Left kidney (tissue), 2 donors: Measurements from ENCODE around the gene HEPHL1. TPM values are rescaled to one million over a fixed set of nuclear protein-coding genes. Genes with fewer than 3 reads are reported as not detected.

ENCODE experiments used
- DNase-seq: peaks from one replicate; pipeline ENCODE4 v3.0.0-alpha.2; 2013
- polyA plus RNA-seq: library from polyadenylated mRNA; unstranded; fragments of 120-200 nt; gene quantifications from one replicate; pipeline ENCODE4 v1.2.1, GENCODE V29; 2013; ENCODE audit not compliant: insufficient read length

HEPHL1 gene
- polyA plus RNA-seq, 1 donor = 0.33 TPM

DNA sequence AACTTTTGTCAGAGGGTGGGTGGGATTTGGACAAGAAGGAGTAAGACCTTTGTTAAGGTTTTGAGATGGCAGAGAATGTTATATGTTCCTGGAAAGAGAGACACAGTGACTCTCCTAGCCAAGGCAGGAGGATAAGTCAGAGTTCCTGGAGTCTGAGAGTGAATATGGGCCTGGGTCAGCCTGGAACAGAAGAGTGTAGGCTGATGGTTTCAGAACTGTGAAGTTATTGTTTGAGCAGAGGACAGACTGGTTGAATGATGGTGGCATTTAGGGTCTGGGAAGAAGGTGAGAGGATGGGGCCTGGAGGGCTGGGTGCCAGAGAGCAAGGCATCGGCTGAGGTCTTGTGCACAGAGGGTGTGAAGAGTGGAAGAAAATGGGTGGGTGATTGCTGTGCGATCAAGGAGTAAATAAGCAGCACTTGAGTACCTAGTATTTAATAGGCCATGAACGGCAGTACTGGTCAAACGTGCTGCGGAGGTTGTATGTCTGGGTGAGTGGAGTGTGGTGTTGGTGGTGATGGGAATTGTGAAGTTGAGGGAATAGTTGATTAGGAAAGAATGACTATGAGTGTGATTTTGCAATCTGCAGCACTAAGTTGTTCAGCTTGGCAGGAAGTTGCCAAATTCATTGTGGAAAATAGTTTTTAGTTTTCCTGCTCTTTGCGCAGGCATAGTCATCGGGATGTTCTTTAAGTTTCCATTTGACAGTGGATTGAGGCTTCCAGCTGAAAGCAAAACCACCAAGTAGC, 109.3 kb downstream of the HEPHL1 start:
- no peak for DNase-seq

- no peak for DNase-seq
These were observed 110.0 kb downstream of the HEPHL1 start for GRCh38 chr11:94131047-94131717.

GRCh38 chr11:94131718-94132115, 110.6 kb downstream of the HEPHL1 start:
- DNase-seq = no peak

- DNase-seq = no peak
These were observed 111.0 kb downstream of the HEPHL1 start for GRCh38 chr11:94132152-94132558.

DNA sequence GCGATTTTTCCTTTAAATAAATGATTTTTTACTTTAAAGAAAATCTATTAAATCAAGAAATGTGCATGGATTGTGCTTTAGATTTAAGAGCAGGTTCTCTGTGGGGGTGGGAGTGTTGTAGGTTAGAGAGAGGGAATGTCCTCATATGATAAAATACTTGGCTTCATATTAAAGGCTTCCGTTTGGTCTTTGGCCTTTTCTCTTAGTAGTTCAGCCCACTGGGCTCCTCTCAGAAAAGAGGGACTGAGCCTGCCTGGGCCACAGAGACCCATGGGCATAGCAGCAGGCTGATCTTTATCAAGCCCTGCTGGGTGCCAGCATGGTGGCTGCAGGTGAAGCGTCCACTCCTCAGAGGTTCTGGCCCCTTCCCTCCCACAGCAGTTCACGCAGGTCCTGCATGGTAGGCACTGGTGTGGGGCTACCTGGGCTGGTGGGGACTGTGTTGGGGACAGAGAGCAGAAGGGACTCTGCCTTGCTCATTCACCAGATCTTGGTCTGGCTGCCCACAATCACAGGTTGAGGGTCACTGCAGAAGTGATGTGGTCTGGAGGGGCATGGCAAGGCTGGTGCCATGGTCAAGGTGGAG, 111.8 kb downstream of the HEPHL1 start:
- DNase-seq = no peak

- no peak for DNase-seq
These were observed 112.6 kb downstream of the HEPHL1 start for GRCh38 chr11:94133752-94134151.

DNA sequence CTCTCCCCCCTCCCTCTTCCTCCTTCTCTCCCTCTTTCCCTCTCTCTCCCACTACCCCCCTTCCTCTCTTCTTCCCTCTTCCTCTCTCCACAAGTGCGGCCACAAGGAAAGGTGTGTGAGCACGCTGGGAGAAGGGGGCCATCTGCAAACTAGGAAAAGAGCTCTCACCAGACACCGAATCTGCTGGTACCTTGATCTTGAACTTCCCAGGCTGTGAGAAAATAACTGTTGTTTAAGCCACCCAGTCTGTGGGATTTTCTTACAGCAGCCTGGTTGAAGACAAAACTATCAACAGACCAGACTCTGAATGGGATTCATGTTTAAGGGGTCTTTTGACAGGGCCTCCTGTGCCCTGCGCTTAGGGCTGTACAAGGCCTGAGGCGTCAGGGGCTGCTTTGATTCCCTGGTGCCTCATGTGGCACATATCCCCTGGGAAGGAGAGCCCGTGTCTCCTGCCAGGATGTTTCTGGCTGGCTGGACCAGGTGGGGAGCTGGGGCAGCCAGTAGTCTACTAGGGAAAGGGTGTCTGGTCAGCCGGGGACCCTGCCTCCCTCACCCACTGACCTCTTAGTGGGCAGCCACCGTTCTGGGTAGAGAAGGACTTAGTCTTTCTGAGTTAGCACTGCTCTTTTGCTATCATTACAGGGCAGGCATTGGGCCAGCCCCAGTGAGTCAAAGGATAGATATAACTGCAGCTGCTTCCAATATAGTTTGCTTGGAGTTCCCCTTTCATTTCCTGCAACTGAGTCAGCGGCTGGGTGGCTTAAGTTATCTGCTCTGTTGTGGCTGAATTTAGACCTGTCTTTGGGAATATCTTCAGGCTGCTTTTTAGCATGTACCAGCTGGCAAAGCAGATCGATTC, 113.7 kb downstream of the HEPHL1 start:
- DNase-seq = no peak

- DNase-seq = no peak
These were observed 118.3 kb downstream of the HEPHL1 start for GRCh38 chr11:94139416-94139815.

DNA sequence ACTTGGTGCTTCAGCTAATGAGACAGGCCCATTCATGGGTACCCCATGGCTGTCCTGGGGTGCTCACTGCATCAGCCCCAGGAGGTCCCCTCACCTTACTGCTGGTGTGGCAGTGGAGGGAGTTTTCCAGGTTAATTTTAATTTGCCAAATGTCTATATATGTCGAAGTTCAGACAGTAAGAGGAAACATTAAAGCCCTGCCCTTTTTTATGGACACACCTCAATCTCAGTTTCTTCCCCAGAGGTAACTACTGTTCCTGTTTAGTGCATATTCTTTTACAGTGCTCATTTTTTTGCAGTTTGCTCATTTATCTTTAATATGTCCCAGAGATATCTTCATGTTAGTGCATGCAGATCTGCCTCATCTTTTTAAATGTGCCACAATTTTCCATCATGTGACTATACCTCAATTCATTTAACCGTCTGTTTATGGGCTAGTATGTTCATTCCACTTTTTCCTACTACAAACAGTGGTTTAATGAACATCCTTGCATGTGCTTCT, 119.1 kb downstream of the HEPHL1 start:
- DNase-seq = no peak

GRCh38 chr11:94141511-94142307, 120.6 kb downstream of the HEPHL1 start:
- no peak for DNase-seq

DNA sequence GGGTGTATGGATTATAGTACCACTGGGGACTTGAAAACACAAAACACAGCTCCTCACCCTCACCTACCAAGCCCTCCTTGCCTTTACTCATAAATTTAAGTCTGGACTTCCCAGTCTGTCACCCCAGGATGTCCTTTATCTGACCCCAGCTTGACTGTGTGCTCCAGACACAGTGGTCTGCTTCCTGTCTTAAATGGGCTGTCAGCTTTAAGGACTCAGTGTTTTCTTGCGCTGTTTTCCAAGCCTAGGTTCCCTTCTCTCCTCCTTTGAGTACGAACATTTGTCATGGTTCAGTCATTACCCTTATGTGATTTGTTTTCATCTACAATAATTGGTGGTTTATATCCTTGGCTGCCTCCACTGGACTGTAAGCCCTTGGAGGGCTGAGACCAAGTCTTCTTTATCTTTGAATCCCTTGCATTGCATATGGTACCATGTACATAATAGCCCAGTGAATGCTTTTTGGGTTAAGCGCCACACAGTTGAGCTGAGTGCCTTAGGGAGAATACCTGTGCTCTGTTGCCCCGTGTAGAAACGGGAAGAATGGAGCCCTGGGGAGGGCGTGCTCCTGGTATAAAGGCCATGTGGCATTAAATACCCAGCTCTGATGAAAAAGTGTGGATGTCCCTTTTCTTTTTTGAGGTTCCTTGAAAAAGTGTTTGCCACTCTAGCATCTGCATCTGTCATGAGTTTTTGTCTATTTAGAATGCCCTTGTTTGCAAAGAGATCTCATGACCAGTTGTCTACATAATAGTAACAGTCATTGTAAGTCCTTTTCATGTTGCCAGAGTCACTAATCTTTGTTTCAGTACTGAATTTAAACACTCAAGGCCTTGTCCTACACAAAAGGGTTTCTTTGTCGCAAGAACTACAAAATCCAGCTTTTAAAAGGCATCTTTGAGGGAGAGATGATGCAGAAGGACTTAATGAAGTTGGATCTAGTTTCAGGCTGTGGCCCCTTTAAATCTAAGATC, 121.4 kb downstream of the HEPHL1 start:
- peak; percentile 43 for DNase-seq

DNA sequence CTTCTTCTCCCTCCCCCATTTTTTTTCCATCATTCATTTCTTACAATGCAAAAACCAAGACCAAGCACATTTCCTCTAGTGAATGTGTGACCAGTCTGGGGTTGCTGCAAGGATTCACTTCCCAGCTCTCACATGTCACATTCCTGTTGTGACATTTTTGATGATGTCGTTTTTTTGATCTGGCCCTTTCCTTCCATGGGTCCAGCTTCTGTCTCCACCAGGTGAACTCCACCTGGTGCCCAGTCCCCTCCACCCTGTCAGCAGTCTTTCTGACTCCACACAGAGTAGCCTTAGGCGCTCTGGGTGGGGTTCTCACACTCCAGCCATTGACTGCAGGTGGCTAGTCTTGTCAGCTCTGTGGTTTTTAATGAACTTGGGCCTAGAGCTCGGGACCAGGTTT, 123.1 kb downstream of the HEPHL1 start:
- DNase-seq = no peak

DNA sequence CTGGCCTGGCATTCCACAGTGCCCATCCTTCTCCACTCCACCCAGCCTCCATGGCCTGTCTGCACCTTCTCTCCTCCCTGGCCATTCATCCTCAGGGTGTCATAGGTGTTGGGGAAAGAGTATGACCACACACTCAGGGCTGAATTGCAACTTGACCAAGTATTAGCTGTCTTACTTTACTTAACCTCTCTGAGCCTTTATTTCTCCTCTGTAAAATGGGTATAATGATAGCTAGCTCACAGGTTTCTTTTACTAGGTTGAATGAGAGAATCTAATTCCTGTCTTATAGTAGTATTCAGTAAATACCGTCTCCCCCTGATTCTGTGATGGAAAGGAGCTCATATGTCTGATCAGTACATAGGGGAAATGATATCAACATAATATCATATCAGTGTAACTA, 123.5 kb downstream of the HEPHL1 start:
- DNase-seq = no peak

- DNase-seq = no peak
These were observed 124.3 kb downstream of the HEPHL1 start for GRCh38 chr11:94145431-94145830.

GRCh38 chr11:94145916-94146315, 124.8 kb downstream of the HEPHL1 start:
- DNase-seq = no peak

DNA sequence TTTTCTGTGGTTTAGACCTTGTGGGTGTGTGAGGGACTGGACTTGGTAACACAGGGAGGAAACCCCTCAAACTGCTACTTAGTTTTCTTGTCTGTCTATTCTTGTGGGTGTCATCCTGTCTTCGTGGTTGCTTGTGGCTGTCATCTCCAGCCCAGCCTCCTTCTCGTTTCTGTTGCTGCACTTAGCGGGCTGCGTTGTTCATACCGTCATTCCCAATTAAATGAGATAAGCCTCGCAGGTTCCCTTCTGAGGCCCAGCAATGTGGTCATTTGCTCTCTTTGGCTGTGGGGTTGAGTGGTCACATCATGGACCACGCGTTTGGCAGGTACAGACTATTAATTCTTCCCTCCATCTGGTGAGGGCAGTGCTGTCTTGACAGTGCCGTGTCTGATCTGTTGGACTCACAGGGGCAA, 126.3 kb downstream of the HEPHL1 start:
- no peak for DNase-seq

DNA sequence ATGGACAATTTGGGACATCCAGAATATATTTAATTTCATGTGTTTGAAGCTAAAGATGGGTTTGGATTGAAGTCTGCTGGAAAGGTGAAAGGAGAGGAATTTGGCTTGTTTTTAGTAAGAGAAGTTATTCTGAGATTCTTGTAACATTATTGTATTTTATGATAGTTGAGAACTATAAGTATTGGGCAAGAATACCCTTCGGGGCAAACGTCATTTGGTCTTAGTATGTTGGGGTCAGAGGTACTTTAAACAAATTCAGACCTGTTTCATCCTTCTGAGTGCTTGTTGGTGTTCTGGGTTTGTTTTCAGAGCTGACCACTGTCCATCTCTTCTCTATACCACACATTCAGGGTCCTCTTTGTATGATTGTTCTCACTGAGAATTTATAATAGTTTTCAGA, 127.0 kb downstream of the HEPHL1 start:
- DNase-seq = no peak

DNA sequence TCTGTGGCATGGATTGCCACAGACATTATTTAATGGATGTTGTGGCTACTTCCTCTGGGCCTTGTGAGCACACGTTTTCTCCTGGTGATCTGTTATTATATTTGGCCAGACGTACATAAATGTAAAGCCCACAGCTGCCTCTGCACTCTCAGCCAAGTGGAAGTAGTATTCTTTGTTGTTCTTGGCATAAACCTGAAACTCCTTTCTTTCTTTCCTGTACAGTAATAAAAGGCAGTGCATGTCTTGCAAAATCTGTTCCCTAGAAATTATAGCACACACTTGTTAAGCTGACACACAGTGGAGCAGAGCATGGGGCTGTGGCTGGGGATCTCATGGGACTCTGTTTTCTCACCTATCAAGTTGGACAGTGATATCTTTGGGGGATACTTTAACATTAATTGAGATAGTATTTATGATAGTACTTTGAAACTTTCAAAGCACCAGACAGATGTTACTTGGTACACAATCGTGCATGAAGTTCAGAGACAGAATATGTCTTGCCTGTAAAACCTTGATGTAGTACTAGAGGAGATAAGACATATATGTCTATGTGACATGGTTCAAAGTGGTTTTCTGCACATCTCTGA, 128.4 kb downstream of the HEPHL1 start:
- DNase-seq = no peak

DNA sequence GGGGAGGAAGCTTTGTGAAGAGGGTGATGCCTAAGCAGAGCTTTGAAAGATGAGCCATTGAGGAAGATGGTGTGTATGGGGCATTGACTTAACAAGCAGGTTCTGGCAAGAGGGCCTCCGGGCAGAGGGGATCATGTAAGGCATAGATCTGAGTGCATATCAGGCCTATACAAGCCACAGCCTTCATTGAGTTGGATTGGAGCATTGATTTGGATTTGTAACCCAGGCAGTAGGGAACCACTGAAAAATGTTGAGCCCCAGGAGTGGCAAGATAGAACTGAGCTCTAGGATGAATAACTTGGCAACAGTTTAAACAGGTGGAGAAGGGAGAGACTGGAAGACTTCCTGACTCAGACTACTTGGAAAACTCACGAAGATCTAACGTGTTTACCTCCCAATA, 128.9 kb downstream of the HEPHL1 start:
- no peak for DNase-seq
